22Rv1 (cell line): ENCODE data around the gene SLC13A3.

ENCODE experiments used
- ZFX ChIP-seq: fragments of 450-650 bp; IDR thresholded peaks from 2 replicates; pipeline ENCODE4 v1.6.1; 2017; ENCODE audit warnings: antibody characterized with exemption, borderline replicate concordance
- TF ChIP-seq, protein P1 (sequence below): fragments of 450-650 bp; IDR thresholded peaks from 2 replicates; pipeline ENCODE4 v1.5.1; 2017; ENCODE audit warnings: mild to moderate bottlenecking

DNA sequence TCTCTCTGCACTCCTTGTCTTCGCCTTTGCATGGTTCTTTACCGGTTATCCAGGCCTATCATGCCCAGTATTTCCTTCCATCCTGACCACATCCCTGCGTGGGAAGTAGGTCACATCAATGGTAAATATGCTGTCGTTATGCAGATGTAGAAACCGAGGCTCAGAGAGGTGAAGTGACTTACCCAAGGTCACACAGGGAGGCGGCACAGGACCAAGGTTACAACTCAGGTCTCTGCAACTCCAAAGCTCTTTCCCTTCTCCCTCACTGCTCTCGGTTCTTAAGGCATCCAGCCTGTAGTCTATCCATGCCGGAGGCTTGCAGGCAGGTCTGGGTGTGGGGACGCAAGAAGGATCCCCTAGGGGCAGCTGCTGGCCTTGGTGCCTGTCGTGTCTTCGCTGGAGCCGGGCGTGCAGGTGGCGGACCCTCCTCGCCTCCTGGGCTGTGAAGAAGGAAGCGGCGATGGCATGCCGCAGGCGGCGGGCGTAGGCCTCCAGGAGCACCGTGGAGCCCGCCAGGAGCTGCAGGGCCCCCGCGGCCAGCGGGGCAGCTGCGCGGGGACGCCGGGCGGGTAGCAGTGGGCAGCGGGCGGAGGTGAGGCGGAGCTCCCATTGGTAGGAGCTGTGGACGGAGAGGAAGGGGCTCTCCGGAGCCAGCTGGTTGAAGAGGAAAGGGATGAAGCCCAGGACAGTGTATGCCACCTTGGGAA, 109.9 kb downstream of the SLC13A3 start:
- TF ChIP-seq ZFX: no peak
- TF ChIP-seq, protein P1, sequence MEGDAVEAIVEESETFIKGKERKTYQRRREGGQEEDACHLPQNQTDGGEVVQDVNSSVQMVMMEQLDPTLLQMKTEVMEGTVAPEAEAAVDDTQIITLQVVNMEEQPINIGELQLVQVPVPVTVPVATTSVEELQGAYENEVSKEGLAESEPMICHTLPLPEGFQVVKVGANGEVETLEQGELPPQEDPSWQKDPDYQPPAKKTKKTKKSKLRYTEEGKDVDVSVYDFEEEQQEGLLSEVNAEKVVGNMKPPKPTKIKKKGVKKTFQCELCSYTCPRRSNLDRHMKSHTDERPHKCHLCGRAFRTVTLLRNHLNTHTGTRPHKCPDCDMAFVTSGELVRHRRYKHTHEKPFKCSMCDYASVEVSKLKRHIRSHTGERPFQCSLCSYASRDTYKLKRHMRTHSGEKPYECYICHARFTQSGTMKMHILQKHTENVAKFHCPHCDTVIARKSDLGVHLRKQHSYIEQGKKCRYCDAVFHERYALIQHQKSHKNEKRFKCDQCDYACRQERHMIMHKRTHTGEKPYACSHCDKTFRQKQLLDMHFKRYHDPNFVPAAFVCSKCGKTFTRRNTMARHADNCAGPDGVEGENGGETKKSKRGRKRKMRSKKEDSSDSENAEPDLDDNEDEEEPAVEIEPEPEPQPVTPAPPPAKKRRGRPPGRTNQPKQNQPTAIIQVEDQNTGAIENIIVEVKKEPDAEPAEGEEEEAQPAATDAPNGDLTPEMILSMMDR: no peak
